ENCODE measurements around the gene BAG3.

- no peak for TF ChIP-seq ZNF274 (IDR thresholded peaks at IDR 0.05; ENCODE audit: borderline replicate concordance, low read depth, low read length)
- TF ChIP-seq TCF3 (CRISPR knock-in tag; IDR thresholded peaks at IDR 0.05), result no peak
- peak in 1 of 2 experiments; percentile 47; a peak in 2 of 4 replicates for TF ChIP-seq RAD21 (CRISPR knock-in tag; conservative IDR thresholded peaks at IDR 0.05 in 1 of 2, IDR thresholded peaks at IDR 0.05 in 1 of 2)
- TF ChIP-seq ZNF232 (CRISPR knock-in tag; IDR thresholded peaks at IDR 0.05), result no peak
- TF ChIP-seq CTCF (IDR thresholded peaks at IDR 0.05 in 2 of 3, conservative IDR thresholded peaks at IDR 0.05 in 1 of 3; ENCODE audit: insufficient read depth in 2 of 3, low read depth in 1 of 3, low read length in 3 of 3), result peak; percentile 55 to 65 (median 65)
- TF ChIP-seq MTA2 (IDR thresholded peaks at IDR 0.05; ENCODE audit: low read depth), result no peak
- no peak for TF ChIP-seq ZNF121 (CRISPR knock-in tag; conservative IDR thresholded peaks at IDR 0.05)
- no peak for TF ChIP-seq PYGO2 (tag; IDR thresholded peaks at IDR 0.05)
Observed at GRCh38 chr10:119602241-119603095, 48.7 kb upstream of the BAG3 start.
